HepG2 (cell line): ENCODE data around the gene CCDC175. TPM values are rescaled to one million over a fixed set of nuclear protein-coding genes. Genes with fewer than 3 reads are reported as not detected.

Experiments used
- ATAC-seq: fragments of 200-7000 bp; cut with Tn5 transposase; 3 replicates; pipeline ENCODE4 v1.9.1; 2020; ENCODE audit warnings: mild to moderate bottlenecking, moderate library complexity
- BruUV-seq: library from RNA; stranded (reverse); fragments of 400-500 nt; replicated peaks from 2 replicates; lab custom pipeline; 2021; lab: Mats Ljungman, UMichigan
- CTCF ChIA-PET: fragments of 300-600 bp; formaldehyde crosslinking; extraction: SDS; loops from one replicate; lab custom pipeline; 2021; ENCODE audit warnings: low total read pairs, inconsistent platforms, low intra/inter-chr PET ratio; lab: Yijun Ruan, JAX
- POLR2A ChIA-PET: fragments of 350-600 bp; sonication (Branson Sonifier 250); formaldehyde crosslinking; loops from one replicate; lab custom pipeline; 2020; ENCODE audit warnings: antibody characterized with exemption, inconsistent platforms; lab: Yijun Ruan, JAX
- DNase-seq: peaks from one replicate; pipeline ENCODE4 v3.0.0-alpha.2; 2015; ENCODE audit warnings: low spot score
- FAIRE-seq: peaks from 3 replicates; lab custom pipeline; 2011; peaks lifted over from hg19 to GRCh38; lab: Jason Lieb, UNC
- H2AFZ ChIP-seq: one replicate; pipeline ENCODE4 v1.6.1; 2011; ENCODE audit warnings: low read length, inconsistent platforms
- H3K27ac ChIP-seq: fragments of 300-600 bp; 3 replicates; pipeline ENCODE4 v1.8.0; 2011; ENCODE audit warnings: mixed run types, mild to moderate bottlenecking, mixed read lengths, low read length, inconsistent platforms; ENCODE audit not compliant: insufficient read depth; ENCODE audit errors: extremely low read length
- H3K27me3 ChIP-seq, 2 experiments: fragments of 200-600 bp in 1 of 2; 2 replicates in 1 of 2; 3 replicates in 1 of 2; pipeline versions ENCODE4 v1.6.0 to v1.8.0; 2011; ENCODE audit warnings: low read length in 2 of 2, mild to moderate bottlenecking in 2 of 2, moderate library complexity in 2 of 2, inconsistent platforms in 1 of 2; ENCODE audit not compliant: insufficient read depth in 2 of 2, control insufficient read depth in 1 of 2
- H3K36me3 ChIP-seq, 2 experiments: fragments of 200-600 bp in 1 of 2; replicated peaks in 1 of 2; 2 replicates in 1 of 2; 3 replicates in 1 of 2; pipeline versions ENCODE4 v1.5.1 to v1.8.0; 2011; ENCODE audit warnings: low read length in 2 of 2, inconsistent platforms in 1 of 2; ENCODE audit not compliant: insufficient read depth in 2 of 2, control insufficient read depth in 1 of 2
- H3K4me1 ChIP-seq: 2 replicates; pipeline ENCODE4 v1.5.1; 2012; ENCODE audit warnings: low read length, inconsistent platforms; ENCODE audit not compliant: insufficient read depth
- H3K4me2 ChIP-seq: 2 replicates; pipeline ENCODE4 v1.6.0; 2011; ENCODE audit warnings: low read depth, low read length, inconsistent platforms
- H3K4me3 ChIP-seq, 3 experiments: fragments of 200-600 bp in 1 of 3; sonication (generic), shearing (Covaris generic) in 1 of 3; replicated peaks in 1 of 3; 2 replicates each; pipeline ENCODE4 v1.5.1; 2011 to 2016; ENCODE audit warnings: low read length in 3 of 3, inconsistent platforms in 2 of 3, low read depth in 2 of 3, mild to moderate bottlenecking in 2 of 3, control low read depth in 1 of 3, mixed read lengths in 1 of 3; ENCODE audit not compliant: insufficient read depth in 1 of 3
- H3K79me2 ChIP-seq: one replicate; pipeline ENCODE4 v1.6.1; 2011; ENCODE audit warnings: low read length, inconsistent platforms; ENCODE audit not compliant: insufficient read depth
- H3K9ac ChIP-seq: 2 replicates; pipeline ENCODE4 v1.6.0; 2011; ENCODE audit warnings: mild to moderate bottlenecking, low read depth, low read length, inconsistent platforms; ENCODE audit not compliant: insufficient read depth
- H3K9me3 ChIP-seq: 2 replicates; pipeline ENCODE4 v1.5.1; 2012; ENCODE audit warnings: mild to moderate bottlenecking, low read length
- H4K20me1 ChIP-seq: 2 replicates; pipeline ENCODE4 v1.6.0; 2011; ENCODE audit warnings: inconsistent platforms, mild to moderate bottlenecking, low read length, moderate library complexity; ENCODE audit not compliant: insufficient read depth
- CENPT ChIP-seq: sonication (generic); formaldehyde crosslinking; IDR thresholded peaks from 2 replicates; pipeline ENCODE4 v1.8.0; 2022; ENCODE audit warnings: low read depth, mild to moderate bottlenecking, moderate library complexity, missing genetic modification reagents
- CHD4 ChIP-seq: fragments of 200-600 bp; sonication (generic); IDR thresholded peaks from 2 replicates; pipeline ENCODE4 v1.7.0; 2017; ENCODE audit warnings: mild to moderate bottlenecking, low read length, borderline replicate concordance
- HMGA1 ChIP-seq: sonication (generic); formaldehyde crosslinking; conservative IDR thresholded peaks from 2 replicates; pipeline ENCODE4 v1.4.0; 2020; ENCODE audit warnings: missing genetic modification reagents
- KMT2B ChIP-seq: IDR thresholded peaks from 2 replicates; pipeline ENCODE4 v1.6.1; 2016; ENCODE audit warnings: missing genetic modification reagents, missing compliant biosample characterization
- PAWR ChIP-seq: sonication (generic); formaldehyde crosslinking; IDR thresholded peaks from 2 replicates; pipeline ENCODE4 v1.4.0; 2020; ENCODE audit warnings: missing genetic modification reagents, mild to moderate bottlenecking, borderline replicate concordance
- ZBTB3 ChIP-seq: sonication (generic); formaldehyde crosslinking; IDR thresholded peaks from 2 replicates; pipeline ENCODE4 v1.4.0; 2020; ENCODE audit warnings: low read depth, mild to moderate bottlenecking, moderate library complexity, missing genetic modification reagents, borderline replicate concordance
- WGBS: methylation state at CpG from one replicate; pipeline ENCODE4 v1.1.6; 2017; ENCODE audit warnings: low lambda C conversion rate; 5-methylcytosine and 5-hydroxymethylcytosine counted together
- in situ Hi-C: cut with HindIII; loops from 2 replicates; pipeline ENCODE4 v1.10.0; 2017; ENCODE audit warnings: low pct_unique_long_range_greater_than_20kb; ENCODE audit not compliant: extremely low pct_ligation_motif_present
- intact Hi-C: fragments of 100-400 bp; cut with micrococcal nuclease; formaldehyde crosslinking; loops from one replicate; pipeline ENCODE4 v1.10.0; 2022; ENCODE audit not compliant: unreplicated experiment
- polyA plus RNA-seq, 8 experiments: library from polyadenylated mRNA; depleted of rRNA in 3 of 8; stranded (reverse) in 7 of 8; unstranded in 1 of 8; fragments of >200 nt; fragmentation: Illumina TruSeq in 4 of 8; extraction: Trizol in 4 of 8; gene quantifications; 2 replicates each; pipeline versions ENCODE4 v1.2.1 to v1.2.3, GENCODE V29; 2011 to 2016; ENCODE audit warnings: low read depth in 4 of 8, missing spikeins in 1 of 8, mixed read lengths in 1 of 8; ENCODE audit not compliant: insufficient read depth in 1 of 8
- total RNA-seq, 5 experiments: library from RNA; depleted of rRNA; stranded (reverse); fragments of >200 nt; fragmentation: Illumina TruSeq; extraction: Trizol; gene quantifications; 2 replicates each; pipeline ENCODE4 v1.2.3, GENCODE V29; 2016; ENCODE audit warnings: low read depth in 1 of 5
- TF ChIP-seq, protein P1 (sequence below): sonication (generic); formaldehyde crosslinking; IDR thresholded peaks from 2 replicates; pipeline ENCODE4 v1.4.0; 2020; ENCODE audit warnings: missing genetic modification reagents, borderline replicate concordance
- TF ChIP-seq, protein P2 (sequence below): sonication (generic); formaldehyde crosslinking; IDR thresholded peaks from 2 replicates; pipeline ENCODE4 v1.4.0; 2020; ENCODE audit warnings: mild to moderate bottlenecking, low read depth, missing genetic modification reagents
- TF ChIP-seq, protein P3 (sequence below): sonication (generic); formaldehyde crosslinking; IDR thresholded peaks from 2 replicates; pipeline ENCODE4 v1.8.1; 2023; ENCODE audit warnings: missing genetic modification reagents, mild to moderate bottlenecking, borderline replicate concordance
- TF ChIP-seq, protein P4 (sequence below): sonication (generic); formaldehyde crosslinking; IDR thresholded peaks from 2 replicates; pipeline ENCODE4 v1.8.0; 2022; ENCODE audit warnings: missing genetic modification reagents, mild to moderate bottlenecking, borderline replicate concordance

Gene CCDC175
- total and polyA plus RNA-seq, 2 of the 13 experiments (the other 11 are each of a cell fraction or from before 2014, with no cell fraction given), result not detected

DNA sequence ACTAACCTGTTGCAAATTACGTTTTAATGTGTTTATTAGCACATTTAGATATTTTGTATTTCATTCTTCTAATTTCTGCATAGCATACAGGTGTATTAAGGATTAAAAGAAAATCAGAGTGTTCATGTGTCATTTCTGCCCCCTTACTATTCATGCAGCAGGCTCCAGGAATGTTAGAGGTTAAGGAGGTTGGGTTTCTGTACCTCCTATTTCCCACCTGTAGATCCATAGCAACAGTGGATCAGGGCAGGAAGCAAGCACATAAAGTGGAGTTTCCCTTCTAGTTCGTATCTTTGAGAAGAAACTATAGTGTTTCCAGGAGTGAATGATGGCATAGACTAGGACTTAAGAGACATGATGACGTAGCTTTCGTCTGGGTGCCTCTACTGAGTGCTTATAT, 73.4 kb downstream of the CCDC175 start:
- TF ChIP-seq, protein P1, sequence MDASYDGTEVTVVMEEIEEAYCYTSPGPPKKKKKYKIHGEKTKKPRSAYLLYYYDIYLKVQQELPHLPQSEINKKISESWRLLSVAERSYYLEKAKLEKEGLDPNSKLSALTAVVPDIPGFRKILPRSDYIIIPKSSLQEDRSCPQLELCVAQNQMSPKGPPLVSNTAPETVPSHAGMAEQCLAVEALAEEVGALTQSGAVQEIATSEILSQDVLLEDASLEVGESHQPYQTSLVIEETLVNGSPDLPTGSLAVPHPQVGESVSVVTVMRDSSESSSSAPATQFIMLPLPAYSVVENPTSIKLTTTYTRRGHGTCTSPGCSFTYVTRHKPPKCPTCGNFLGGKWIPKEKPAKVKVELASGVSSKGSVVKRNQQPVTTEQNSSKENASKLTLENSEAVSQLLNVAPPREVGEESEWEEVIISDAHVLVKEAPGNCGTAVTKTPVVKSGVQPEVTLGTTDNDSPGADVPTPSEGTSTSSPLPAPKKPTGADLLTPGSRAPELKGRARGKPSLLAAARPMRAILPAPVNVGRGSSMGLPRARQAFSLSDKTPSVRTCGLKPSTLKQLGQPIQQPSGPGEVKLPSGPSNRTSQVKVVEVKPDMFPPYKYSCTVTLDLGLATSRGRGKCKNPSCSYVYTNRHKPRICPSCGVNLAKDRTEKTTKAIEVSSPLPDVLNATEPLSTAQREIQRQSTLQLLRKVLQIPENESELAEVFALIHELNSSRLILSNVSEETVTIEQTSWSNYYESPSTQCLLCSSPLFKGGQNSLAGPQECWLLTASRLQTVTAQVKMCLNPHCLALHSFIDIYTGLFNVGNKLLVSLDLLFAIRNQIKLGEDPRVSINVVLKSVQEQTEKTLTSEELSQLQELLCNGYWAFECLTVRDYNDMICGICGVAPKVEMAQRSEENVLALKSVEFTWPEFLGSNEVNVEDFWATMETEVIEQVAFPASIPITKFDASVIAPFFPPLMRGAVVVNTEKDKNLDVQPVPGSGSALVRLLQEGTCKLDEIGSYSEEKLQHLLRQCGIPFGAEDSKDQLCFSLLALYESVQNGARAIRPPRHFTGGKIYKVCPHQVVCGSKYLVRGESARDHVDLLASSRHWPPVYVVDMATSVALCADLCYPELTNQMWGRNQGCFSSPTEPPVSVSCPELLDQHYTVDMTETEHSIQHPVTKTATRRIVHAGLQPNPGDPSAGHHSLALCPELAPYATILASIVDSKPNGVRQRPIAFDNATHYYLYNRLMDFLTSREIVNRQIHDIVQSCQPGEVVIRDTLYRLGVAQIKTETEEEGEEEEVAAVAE (CRISPR knock-in tag), result no peak
- TF ChIP-seq, all 625 proteins: peak for 0
- H3K9me3 ChIP-seq, result no peaks in the 10 kb centered on the region
- ChIA-PET CTCF (no interaction called here), POLR2A (no interaction called here)
- ATAC-seq, result no peak
- WGBS, result 99% methylated on average over 4 of the region's 4 CpGs
- H3K9ac ChIP-seq, result no peak overlapping the region
- no peak overlapping the region for H3K4me3 ChIP-seq
- in situ Hi-C loops, result loop anchor here (10.0 to 25.0 kb wide), 2 partner anchors 82 to 684 kb away; no protein-coding TSS in a partner anchor
- peaks cover 0 to 14% of the 10 kb centered on the region in 2 experiments; a peak in 2 of 5 replicates for H3K36me3 ChIP-seq
- intact Hi-C loops, result loop anchor here (10.0 kb wide), 1 partner anchor 392 kb away; no protein-coding TSS in a partner anchor
- BruUV-seq, result no TSS peak
- H4K20me1 ChIP-seq, result no peaks in the 10 kb centered on the region
- no peak for FAIRE-seq
- no peak for DNase-seq
- no peak overlapping the region for H3K27ac ChIP-seq
- no peaks in the 10 kb centered on the region for H3K27me3 ChIP-seq
- H2AFZ ChIP-seq, result no peak overlapping the region
- peaks cover 12% of the 10 kb centered on the region for H3K4me1 ChIP-seq
- no peak overlapping the region for H3K4me2 ChIP-seq
- H3K79me2 ChIP-seq, result no peaks in the 10 kb centered on the region

DNA sequence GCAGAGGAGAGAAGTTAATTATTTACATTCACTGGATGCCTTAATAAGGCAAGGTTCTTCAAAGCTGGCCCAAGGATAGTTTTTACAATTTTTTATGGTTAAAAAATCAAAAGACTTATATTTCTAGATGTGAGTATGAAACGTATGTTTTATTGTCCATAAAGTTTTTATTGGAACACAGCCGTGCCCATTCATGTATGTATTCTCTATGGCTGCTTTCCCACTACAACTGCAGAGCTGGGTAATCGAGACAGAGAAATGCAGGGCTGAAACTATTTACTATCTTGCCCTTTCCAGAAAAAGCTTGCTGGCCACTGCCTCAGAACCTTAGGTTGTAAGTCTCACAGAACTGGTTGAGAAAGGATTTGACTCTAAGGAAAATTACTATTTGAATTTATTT, 75.9 kb downstream of the CCDC175 start:
- intact Hi-C loops, result loop anchor here (10.0 kb wide), 1 partner anchor 394 kb away; no protein-coding TSS in a partner anchor
- BruUV-seq, result no TSS peak
- no peaks in the 10 kb centered on the region for H4K20me1 ChIP-seq
- in situ Hi-C loops, result loop anchor here (10.0 to 25.0 kb wide), 2 partner anchors 84 to 687 kb away; no protein-coding TSS in a partner anchor
- H3K9me3 ChIP-seq, result no peaks in the 10 kb centered on the region
- H3K79me2 ChIP-seq, result no peaks in the 10 kb centered on the region
- H3K4me3 ChIP-seq, result no peak overlapping the region
- DNase-seq (no peak), ATAC-seq (no peak), FAIRE-seq (no peak)
- no peak overlapping the region for H2AFZ ChIP-seq
- H3K27me3 ChIP-seq, result no peaks in the 10 kb centered on the region
- 98% methylated on average over 3 of the region's 3 CpGs for WGBS
- no peak overlapping the region for H3K4me2 ChIP-seq
- H3K27ac ChIP-seq, result no peak overlapping the region
- H3K4me1 ChIP-seq, result no peaks in the 10 kb centered on the region
- CTCF ChIA-PET, result no interaction called here
- no peak overlapping the region for H3K9ac ChIP-seq
- peaks cover 3 to 23% of the 10 kb centered on the region in 2 experiments; a peak in 3 of 5 replicates for H3K36me3 ChIP-seq
- TF ChIP-seq CHD4 (no peak), CENPT (CRISPR knock-in tag) (no peak), PAWR (CRISPR knock-in tag) (no peak), ZBTB3 (CRISPR knock-in tag) (no peak), KMT2B (CRISPR knock-in tag) (no peak), HMGA1 (CRISPR knock-in tag) (no peak)
- TF ChIP-seq, protein P2, sequence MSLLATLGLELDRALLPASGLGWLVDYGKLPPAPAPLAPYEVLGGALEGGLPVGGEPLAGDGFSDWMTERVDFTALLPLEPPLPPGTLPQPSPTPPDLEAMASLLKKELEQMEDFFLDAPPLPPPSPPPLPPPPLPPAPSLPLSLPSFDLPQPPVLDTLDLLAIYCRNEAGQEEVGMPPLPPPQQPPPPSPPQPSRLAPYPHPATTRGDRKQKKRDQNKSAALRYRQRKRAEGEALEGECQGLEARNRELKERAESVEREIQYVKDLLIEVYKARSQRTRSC (CRISPR knock-in tag), result no peak
- TF ChIP-seq, protein P3, sequence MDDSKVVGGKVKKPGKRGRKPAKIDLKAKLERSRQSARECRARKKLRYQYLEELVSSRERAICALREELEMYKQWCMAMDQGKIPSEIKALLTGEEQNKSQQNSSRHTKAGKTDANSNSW, result no peak
- TF ChIP-seq, protein P4, sequence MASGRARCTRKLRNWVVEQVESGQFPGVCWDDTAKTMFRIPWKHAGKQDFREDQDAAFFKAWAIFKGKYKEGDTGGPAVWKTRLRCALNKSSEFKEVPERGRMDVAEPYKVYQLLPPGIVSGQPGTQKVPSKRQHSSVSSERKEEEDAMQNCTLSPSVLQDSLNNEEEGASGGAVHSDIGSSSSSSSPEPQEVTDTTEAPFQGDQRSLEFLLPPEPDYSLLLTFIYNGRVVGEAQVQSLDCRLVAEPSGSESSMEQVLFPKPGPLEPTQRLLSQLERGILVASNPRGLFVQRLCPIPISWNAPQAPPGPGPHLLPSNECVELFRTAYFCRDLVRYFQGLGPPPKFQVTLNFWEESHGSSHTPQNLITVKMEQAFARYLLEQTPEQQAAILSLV (CRISPR knock-in tag), result no peak
- POLR2A ChIA-PET, result interaction anchor here (2.1 kb wide), 1 partner anchor 17 kb away, joined by 7 read pairs; the partner anchor contains the start of genes JKAMP and L3HYPDH
